Aorta (tissue), 5 donors: Measurements from ENCODE around the gene PRSS8. TPM values are rescaled to one million over a fixed set of nuclear protein-coding genes. Genes with fewer than 3 reads are reported as not detected.

Experiments
- ATAC-seq: fragments of 200-7000 bp; cut with Tn5 transposase; one replicate; pipeline ENCODE4 v1.9.1; 2022; ENCODE audit warnings: moderate library complexity; ENCODE audit not compliant: low FRiP score
- DNase-seq, 2 donors: peaks; one replicate each; pipeline ENCODE4 v3.0.0-alpha.2; 2020
- H3K27ac ChIP-seq, 2 donors: one replicate each; pipeline ENCODE4 v1.5.1; 2013; ENCODE audit warnings: low read length in 2 of 2, mild to moderate bottlenecking in 2 of 2, moderate library complexity in 2 of 2, control low read depth in 1 of 2, inconsistent platforms in 1 of 2, low read depth in 1 of 2
- H3K27me3 ChIP-seq, 2 donors: one replicate each; pipeline ENCODE4 v1.6.1; 2013; ENCODE audit warnings: control low read depth in 1 of 2, low read length in 1 of 2, mild to moderate bottlenecking in 1 of 2, moderate library complexity in 1 of 2; ENCODE audit not compliant: insufficient read depth in 2 of 2, control insufficient read depth in 1 of 2
- H3K36me3 ChIP-seq, 2 donors: one replicate each; pipeline ENCODE4 v1.6.1; 2013; ENCODE audit warnings: control low read depth in 1 of 2, low read length in 1 of 2, mild to moderate bottlenecking in 1 of 2; ENCODE audit not compliant: insufficient read depth in 2 of 2, control insufficient read depth in 1 of 2
- H3K4me1 ChIP-seq, 2 donors: one replicate each; pipeline ENCODE4 v1.6.1; 2013; ENCODE audit warnings: low read length in 2 of 2, control low read depth in 1 of 2, mild to moderate bottlenecking in 1 of 2, moderate library complexity in 1 of 2; ENCODE audit not compliant: insufficient read depth in 2 of 2, control insufficient read depth in 1 of 2
- H3K4me3 ChIP-seq, 2 donors: one replicate each; pipeline ENCODE4 v1.5.1; 2013; ENCODE audit warnings: low read length in 2 of 2, control low read depth in 1 of 2, mild to moderate bottlenecking in 1 of 2
- H3K9me3 ChIP-seq: one replicate; pipeline ENCODE4 v1.6.1; 2013; ENCODE audit warnings: mild to moderate bottlenecking, low read length; ENCODE audit not compliant: control insufficient read depth
- WGBS, 2 donors: extraction: QIAGEN DNeasy Blood & Tissue Kit; methylation state at CpG; one replicate each; pipeline ENCODE4 v1.1.7; 2013; 5-methylcytosine and 5-hydroxymethylcytosine counted together
- intact Hi-C, 2 donors: fragments of 100-400 bp; cut with DNase I; formaldehyde crosslinking; loops; one replicate each; pipeline versions ENCODE4 v1.14.2 to v1.15.0; 2022
- polyA plus RNA-seq, 2 donors: library from polyadenylated mRNA; stranded (reverse); fragments of 200-250 nt; gene quantifications; one replicate each; pipeline ENCODE4 v1.2.3, GENCODE V29; 2013
- total RNA-seq, 2 donors: library from RNA; stranded (reverse); fragmentation: NEBNext Ultra II Directional; extraction: Animal tissue kit (Norgen Biotek cat#: 25700); gene quantifications; one replicate each; pipeline ENCODE4 v1.2.1, GENCODE V29; 2021
- donor health status: healthy with polysubstance abuse.
- donor health status: Bipolar disorder and iron deficiency.
- donor health status: DM: no; HTN: no; CAD: no.
- donor health status: DM: no; HTN: no; CAD: no.
- donor health status: DM: yes; HTN: yes; CAD: no.

PRSS8 gene
- total and polyA plus RNA-seq, 4 donors: 0.77 to 11.9 TPM; not detected in 2

GRCh38 chr16:31133046-31133501 lies 2.5 kb downstream of the PRSS8 start:
- Histone ChIP-seq H3K36me3 (peaks cover 0 to 6% of the 10 kb centered on the region in 2 donors), H3K27me3 (no peaks in the 10 kb centered on the region), H3K4me3 (no peak overlapping the region), H3K27ac (no peak overlapping the region), H3K9me3 (no peaks in the 10 kb centered on the region), H3K4me1 (no peaks in the 10 kb centered on the region)
- ATAC-seq (no peak), DNase-seq (no peak)
- intact Hi-C loops: no loop called here
- WGBS, 2 donors: 84 to 88% methylated on average over 6 of the region's 6 CpGs

GRCh38 chr16:31132303-31132979 lies 3.1 kb downstream of the PRSS8 start:
- H3K9me3 ChIP-seq: no peaks in the 10 kb centered on the region
- H3K4me3 ChIP-seq: no peak overlapping the region
- no peaks in the 10 kb centered on the region for H3K27me3 ChIP-seq
- ATAC-seq (no peak), DNase-seq (no peak)
- WGBS, 2 donors: 84 to 85% methylated on average over 20 of the region's 20 CpGs
- H3K4me1 ChIP-seq: no peaks in the 10 kb centered on the region
- no peak overlapping the region for H3K27ac ChIP-seq
- intact Hi-C loops: no loop called here
- H3K36me3 ChIP-seq: peaks cover 0 to 6% of the 10 kb centered on the region in 2 donors

- WGBS, 2 donors: 83 to 91% methylated on average over 5 of the region's 5 CpGs
- DNase-seq: no peak
- H3K36me3 ChIP-seq: peaks cover 0 to 8% of the 10 kb centered on the region in 2 donors
- H3K27ac ChIP-seq: no peak overlapping the region
- no peaks in the 10 kb centered on the region for H3K4me1 ChIP-seq
- H3K4me3 ChIP-seq: no peak overlapping the region
- no peaks in the 10 kb centered on the region for H3K9me3 ChIP-seq
- no peaks in the 10 kb centered on the region for H3K27me3 ChIP-seq
- intact Hi-C loops: no loop called here
- no peak for ATAC-seq
Measured at GRCh38 chr16:31131841-31132271, 3.7 kb downstream of the PRSS8 start.

- peaks cover 0 to 8% of the 10 kb centered on the region in 2 donors for H3K36me3 ChIP-seq
- DNase-seq: no peak
- no peak overlapping the region for H3K27ac ChIP-seq
- intact Hi-C loops: no loop called here
- no peak overlapping the region for H3K4me3 ChIP-seq
- H3K9me3 ChIP-seq: no peaks in the 10 kb centered on the region
- H3K4me1 ChIP-seq: no peaks in the 10 kb centered on the region
- no peak for ATAC-seq
- WGBS, 2 donors: 91% methylated on average over 11 of the region's 11 CpGs
- no peaks in the 10 kb centered on the region for H3K27me3 ChIP-seq
Measured at GRCh38 chr16:31131416-31131815, 4.1 kb downstream of the PRSS8 start.

GRCh38 chr16:31130899-31131298 lies 4.6 kb downstream of the PRSS8 start:
- intact Hi-C loops: no loop called here
- Histone ChIP-seq H3K4me3 (no peak overlapping the region), H3K9me3 (no peaks in the 10 kb centered on the region), H3K4me1 (no peaks in the 10 kb centered on the region), H3K27me3 (no peaks in the 10 kb centered on the region), H3K27ac (no peak overlapping the region), H3K36me3 (peaks cover 0 to 8% of the 10 kb centered on the region in 2 donors)
- no peak for ATAC-seq
- no peak for DNase-seq
- WGBS, 2 donors: 64 to 68% methylated on average over 6 of the region's 6 CpGs

GRCh38 chr16:31130336-31130891 lies 5.1 kb downstream of the PRSS8 start:
- Histone ChIP-seq H3K4me3 (no peak overlapping the region), H3K27ac (no peak overlapping the region)
- intact Hi-C loops: no loop called here

GRCh38 chr16:31129568-31130335 lies 5.8 kb downstream of the PRSS8 start:
- no peak for ATAC-seq
- Histone ChIP-seq H3K36me3 (peaks cover 0 to 8% of the 10 kb centered on the region in 2 donors), H3K9me3 (no peaks in the 10 kb centered on the region), H3K4me1 (no peaks in the 10 kb centered on the region), H3K27me3 (no peaks in the 10 kb centered on the region), H3K4me3 (no peak overlapping the region), H3K27ac (no peak overlapping the region)
- intact Hi-C loops: no loop called here
- 62 to 63% methylated on average over 28 to 29 of the region's 29 CpGs for WGBS, 2 donors
- DNase-seq: peak; percentile 83 to 87

More at GRCh38 chr16:31130336-31130891, 5.1 kb downstream of the PRSS8 start:
- no peak for ATAC-seq
- Histone ChIP-seq H3K9me3 (no peaks in the 10 kb centered on the region), H3K36me3 (peaks cover 0 to 8% of the 10 kb centered on the region in 2 donors), H3K27me3 (no peaks in the 10 kb centered on the region), H3K4me1 (no peaks in the 10 kb centered on the region)
- 87 to 89% methylated on average over 10 of the region's 10 CpGs for WGBS, 2 donors
- DNase-seq: no peak

GRCh38 chr16:31128711-31129567 lies 6.6 kb downstream of the PRSS8 start:
- Histone ChIP-seq H3K4me1 (no peaks in the 10 kb centered on the region), H3K9me3 (no peaks in the 10 kb centered on the region), H3K36me3 (peaks cover 0 to 8% of the 10 kb centered on the region in 2 donors), H3K27ac (no peak overlapping the region), H3K4me3 (no peak overlapping the region), H3K27me3 (no peaks in the 10 kb centered on the region)
- intact Hi-C loops: no loop called here
- peak; percentile 45 for ATAC-seq
- 80 to 83% methylated on average over 14 of the region's 14 CpGs for WGBS, 2 donors
- peak in 1 of 2 donors; percentile 70 for DNase-seq
